GM21390 (cell line): ENCODE data around the gene NDUFS8.

Experiments
- ATAC-seq: cut with Tn5 transposase; IDR thresholded peaks from one replicate; pipeline ENCODE4 v1.9.1; 2021; ENCODE audit not compliant: unreplicated experiment

NDUFS8 gene

GRCh38 chr11:68002938-68003845 lies 27.3 kb upstream of the NDUFS8 start:
- peak; percentile 38 for ATAC-seq

- ATAC-seq = peak; percentile 66
Observed at GRCh38 chr11:68003846-68004550, 26.5 kb upstream of the NDUFS8 start, which contains the start of gene UNC93B1. Gene UNC93B1, minus strand, starts transcription at chr11:68004097. Its CDS starts 54 bp downstream, at chr11:68004043.

- no peak for ATAC-seq
Observed at GRCh38 chr11:68004551-68005335, 25.7 kb upstream of the NDUFS8 start.

- ATAC-seq = no peak
Observed at GRCh38 chr11:68006606-68007166, 23.8 kb upstream of the NDUFS8 start.

GRCh38 chr11:68007498-68008380 lies 22.7 kb upstream of the NDUFS8 start:
- ATAC-seq = no peak

- no peak for ATAC-seq
Observed at GRCh38 chr11:68008381-68009337, 21.8 kb upstream of the NDUFS8 start.

- ATAC-seq = no peak
Observed at GRCh38 chr11:68009391-68010089, 20.9 kb upstream of the NDUFS8 start.

GRCh38 chr11:68010090-68011041 lies 20.1 kb upstream of the NDUFS8 start, which contains the start of gene ALDH3B1:
Gene ALDH3B1, plus strand, starts transcription at chr11:68010327. Its CDS starts 4,971 bp downstream, at chr11:68015298.
- no peak for ATAC-seq

GRCh38 chr11:68011051-68011943 lies 19.2 kb upstream of the NDUFS8 start:
- ATAC-seq = no peak

- no peak for ATAC-seq
Observed at GRCh38 chr11:68012044-68012842, 18.2 kb upstream of the NDUFS8 start.

GRCh38 chr11:68012843-68013610 lies 17.5 kb upstream of the NDUFS8 start:
- no peak for ATAC-seq

GRCh38 chr11:68013611-68014156 lies 16.8 kb upstream of the NDUFS8 start:
- no peak for ATAC-seq

- no peak for ATAC-seq
Observed at GRCh38 chr11:68014157-68014946, 16.1 kb upstream of the NDUFS8 start.
